ENCODE results near the gene LMO1.
A peak's percentile ranks its signal among the peaks of the same experiment; 100 is the strongest.

Gene LMO1

GRCh38 chr11:8263109-8263768 lies 439 bp downstream of the LMO1 start:
- DNase-seq: no peak

- peak; percentile 4 for DNase-seq
Observed at GRCh38 chr11:8262552-8263108, 1.0 kb downstream of the LMO1 start.

GRCh38 chr11:8261921-8262551 lies 1.6 kb downstream of the LMO1 start:
- DNase-seq: no peak

- no peak for DNase-seq
Observed at GRCh38 chr11:8261291-8261690, 2.4 kb downstream of the LMO1 start.

- DNase-seq: no peak
Observed at GRCh38 chr11:8260202-8260966, 3.3 kb downstream of the LMO1 start.

GRCh38 chr11:8259306-8259959 lies 4.2 kb downstream of the LMO1 start:
- DNase-seq: no peak

- DNase-seq: no peak
Observed at GRCh38 chr11:8258784-8259183, 4.9 kb downstream of the LMO1 start.

GRCh38 chr11:8258289-8258688 lies 5.4 kb downstream of the LMO1 start:
- DNase-seq: peak; percentile 34

- peak; percentile 50 for DNase-seq
Observed at GRCh38 chr11:8257003-8257664, 6.5 kb downstream of the LMO1 start.

GRCh38 chr11:8256271-8257002 lies 7.2 kb downstream of the LMO1 start:
- DNase-seq: no peak

- DNase-seq: no peak
Observed at GRCh38 chr11:8253566-8253965, 10.1 kb downstream of the LMO1 start.

GRCh38 chr11:8252946-8253345 lies 10.7 kb downstream of the LMO1 start:
- DNase-seq: no peak

- DNase-seq: no peak
Observed at GRCh38 chr11:8252388-8252787, 11.3 kb downstream of the LMO1 start.

GRCh38 chr11:8251616-8252295 lies 11.9 kb downstream of the LMO1 start:
- no peak for DNase-seq

- DNase-seq: no peak
Observed at GRCh38 chr11:8250981-8251615, 12.6 kb downstream of the LMO1 start.

- no peak for DNase-seq
Observed at GRCh38 chr11:8250434-8250833, 13.2 kb downstream of the LMO1 start.

GRCh38 chr11:8249482-8249881 lies 14.2 kb downstream of the LMO1 start:
- DNase-seq: no peak

GRCh38 chr11:8248786-8249185 lies 14.9 kb downstream of the LMO1 start:
- no peak for DNase-seq

- DNase-seq: no peak
Observed at GRCh38 chr11:8247312-8247711, 16.4 kb downstream of the LMO1 start.

- no peak for DNase-seq
Observed at GRCh38 chr11:8243458-8243857, 20.2 kb downstream of the LMO1 start.

Measured in midbrain (tissue), 1 donor.